ENCODE results near the gene NPIPB2.
A peak's percentile ranks its signal among the peaks of the same experiment; 100 is the strongest.
"Not testable (repeated sequence)": the region's sequence is repeated elsewhere in the genome, so short reads cannot be mapped to it uniquely, and the experiment has no call there.

The NPIPB2 gene

GRCh38 chr16:11962457-11962856 is 20.6 kb upstream of the NPIPB2 start:
- DNase-seq (ENCODE audit: low read depth, low spot score) = not testable (repeated sequence)

- DNase-seq (ENCODE audit: low read depth, low spot score) = no peak
These were observed 15.9 kb upstream of the NPIPB2 start for GRCh38 chr16:11957591-11958395.

DNA sequence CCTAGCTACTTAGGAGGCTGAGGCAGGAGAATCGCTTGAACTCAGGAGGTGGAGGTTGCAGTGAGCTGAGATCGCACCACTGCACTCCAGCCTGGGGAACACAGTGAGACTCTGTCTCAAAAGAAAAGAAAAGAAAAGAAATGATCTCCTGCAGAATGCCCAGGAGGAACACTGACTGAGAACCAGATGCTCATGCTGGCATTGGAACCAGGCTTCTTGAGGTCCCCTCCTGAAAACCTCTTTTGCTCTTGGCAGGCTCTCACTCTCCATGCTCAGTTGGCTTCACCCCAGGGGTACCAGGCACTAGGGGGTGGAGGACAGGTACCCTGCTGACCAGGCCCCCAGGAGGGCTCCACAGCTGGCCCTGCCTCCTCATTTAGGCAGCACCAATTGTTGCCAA is 14.7 kb upstream of the NPIPB2 start:
- DNase-seq (ENCODE audit: low read depth, low spot score) = no peak

GRCh38 chr16:11955713-11956123 is 13.9 kb upstream of the NPIPB2 start:
- peak; percentile 79 for DNase-seq (ENCODE audit: low read depth, low spot score)

DNA sequence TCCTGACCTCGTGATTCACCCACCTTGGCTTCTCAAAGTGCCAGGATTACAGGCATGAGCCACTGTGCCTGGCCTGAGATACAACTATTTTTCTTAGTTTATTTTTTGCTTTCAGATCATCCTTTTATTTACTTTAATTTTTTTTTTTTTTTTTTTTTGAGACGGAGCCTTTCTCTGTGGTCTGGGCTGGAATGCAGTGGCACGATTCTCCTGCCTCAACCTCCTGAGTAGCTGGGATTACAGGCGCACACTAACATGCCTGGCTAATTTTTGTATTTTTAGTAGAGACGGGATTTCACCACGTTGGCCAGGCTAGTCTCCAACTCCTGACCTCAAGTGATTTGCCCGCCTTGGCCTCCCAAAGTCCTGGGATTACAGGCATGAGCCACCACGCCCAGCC is 11.7 kb upstream of the NPIPB2 start:
- not testable (repeated sequence) for DNase-seq (ENCODE audit: low read depth, low spot score)

- DNase-seq (ENCODE audit: low read depth, low spot score) = no peak
These were observed 8.5 kb upstream of the NPIPB2 start for GRCh38 chr16:11950388-11950787.

DNA sequence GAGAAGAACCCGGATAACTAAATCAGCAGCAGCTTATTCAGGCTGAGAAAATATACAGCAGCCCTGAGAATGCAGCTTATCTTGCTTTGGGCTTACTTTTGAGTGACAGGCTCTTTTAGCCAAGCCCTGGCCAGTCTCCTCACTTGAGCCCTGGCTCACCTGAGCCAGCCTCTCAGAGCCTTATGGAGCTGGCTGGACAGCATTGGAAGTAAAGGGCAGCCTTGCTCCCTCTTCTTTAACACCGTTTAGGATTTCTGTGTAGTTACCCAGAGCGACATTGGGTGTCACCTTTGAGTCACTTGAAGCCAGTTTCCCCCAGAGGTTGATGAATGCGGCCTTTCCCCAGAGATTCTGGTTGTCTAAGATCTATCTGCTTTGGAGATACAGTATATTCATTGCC is 7.7 kb upstream of the NPIPB2 start:
- peak; percentile 65 for DNase-seq (ENCODE audit: low read depth, low spot score)

DNA sequence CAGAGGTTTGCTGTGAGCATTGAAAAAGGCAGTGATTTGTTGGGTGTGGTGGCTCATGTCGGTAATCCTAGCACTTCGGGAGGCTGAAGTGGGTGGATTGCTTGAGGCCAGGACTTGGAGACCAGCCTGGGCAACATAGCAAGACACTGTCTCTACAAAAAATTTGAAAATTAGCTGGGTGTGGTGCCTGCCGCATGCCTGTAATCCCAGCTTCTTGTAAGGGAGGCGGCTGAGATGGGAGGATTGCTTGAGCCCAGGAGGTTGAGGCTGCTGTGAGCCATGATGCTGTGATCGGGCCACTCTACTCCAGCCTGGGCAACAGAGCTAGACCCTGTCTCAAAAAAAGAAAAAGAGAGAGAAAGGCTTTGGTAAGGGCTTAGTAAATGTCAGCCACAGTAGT is 7.0 kb upstream of the NPIPB2 start:
- no peak for DNase-seq (ENCODE audit: low read depth, low spot score)

DNA sequence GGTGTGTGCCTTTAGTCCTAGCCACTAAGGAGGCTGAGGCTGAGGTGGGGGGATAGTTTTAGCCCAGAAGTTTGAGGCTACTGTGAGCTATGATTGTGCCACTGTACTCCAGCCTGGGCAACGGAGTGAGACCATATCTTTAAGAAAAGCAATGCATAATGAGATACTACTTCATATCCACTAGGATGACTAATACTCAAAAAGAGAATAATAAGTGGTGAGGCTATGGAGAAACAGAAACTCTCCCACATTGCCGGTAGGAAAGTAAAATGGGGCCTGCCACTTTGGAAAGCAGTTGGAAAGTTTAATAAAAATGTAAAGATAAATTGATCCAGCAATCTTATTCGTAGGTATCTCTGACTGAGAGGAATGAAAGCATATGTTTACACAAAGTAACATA is 4.6 kb upstream of the NPIPB2 start:
- DNase-seq (ENCODE audit: low read depth, low spot score) = peak; percentile 32

GRCh38 chr16:11927350-11927749 is 14.5 kb downstream of the NPIPB2 start:
- DNase-seq (ENCODE audit: low read depth, low spot score) = not testable (repeated sequence)

DNA sequence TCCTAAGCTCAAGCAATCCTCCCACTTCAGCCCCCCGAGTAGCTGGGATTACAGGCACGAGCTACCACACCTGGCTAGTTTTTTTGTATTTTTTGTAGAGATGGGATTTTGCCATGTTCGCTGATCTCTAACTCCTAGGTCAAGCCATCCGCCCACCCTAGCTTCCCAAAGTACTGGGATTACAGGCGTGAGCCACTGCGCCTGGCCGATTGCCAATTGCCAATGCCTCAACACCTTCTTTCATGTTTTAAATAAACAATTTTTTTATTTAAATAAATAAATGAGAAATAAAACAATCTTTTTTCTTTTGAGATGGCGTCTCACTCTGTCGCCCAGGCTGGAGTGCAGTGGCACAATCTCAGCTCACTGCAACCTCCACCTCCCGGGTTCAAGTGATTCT is 17.8 kb downstream of the NPIPB2 start:
- DNase-seq (ENCODE audit: low read depth, low spot score) = not testable (repeated sequence)

DNA sequence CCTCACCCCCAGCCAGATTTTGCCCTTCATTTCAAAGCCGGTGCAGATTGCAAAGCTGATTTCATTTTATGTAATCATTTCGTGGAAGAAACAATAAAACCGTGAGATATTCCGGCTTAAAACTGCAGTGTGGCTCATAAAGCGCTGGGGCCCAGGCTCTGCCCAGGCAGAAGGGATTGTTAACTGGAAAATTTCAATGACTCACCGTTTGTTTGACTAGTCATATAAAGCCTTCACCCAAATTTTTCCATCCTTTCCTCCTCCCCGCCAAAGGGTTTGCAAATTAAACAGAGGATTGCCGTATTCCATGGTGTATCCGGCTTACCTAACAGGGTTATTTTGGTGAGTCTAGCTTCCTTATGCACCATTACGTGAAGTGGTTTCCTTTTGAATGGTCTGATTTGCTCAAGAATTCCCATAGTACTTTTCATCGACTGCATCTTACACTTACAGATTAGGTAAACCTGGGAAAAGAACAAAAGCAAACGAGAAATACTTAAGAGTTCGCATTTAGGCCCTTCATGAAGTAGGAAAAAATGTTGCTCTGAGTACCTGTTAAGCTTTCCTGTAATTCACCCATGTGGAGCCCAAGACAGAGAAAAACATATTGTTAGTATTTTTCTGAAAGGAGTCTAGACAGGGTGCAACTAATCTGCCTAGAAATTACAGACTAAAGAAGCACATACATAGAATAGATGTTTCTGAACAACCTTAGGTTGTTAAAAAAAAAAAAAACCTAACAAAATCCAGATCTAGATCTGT is 25.1 kb downstream of the NPIPB2 start:
- peak; percentile 25 for DNase-seq (ENCODE audit: low read depth, low spot score)

DNA sequence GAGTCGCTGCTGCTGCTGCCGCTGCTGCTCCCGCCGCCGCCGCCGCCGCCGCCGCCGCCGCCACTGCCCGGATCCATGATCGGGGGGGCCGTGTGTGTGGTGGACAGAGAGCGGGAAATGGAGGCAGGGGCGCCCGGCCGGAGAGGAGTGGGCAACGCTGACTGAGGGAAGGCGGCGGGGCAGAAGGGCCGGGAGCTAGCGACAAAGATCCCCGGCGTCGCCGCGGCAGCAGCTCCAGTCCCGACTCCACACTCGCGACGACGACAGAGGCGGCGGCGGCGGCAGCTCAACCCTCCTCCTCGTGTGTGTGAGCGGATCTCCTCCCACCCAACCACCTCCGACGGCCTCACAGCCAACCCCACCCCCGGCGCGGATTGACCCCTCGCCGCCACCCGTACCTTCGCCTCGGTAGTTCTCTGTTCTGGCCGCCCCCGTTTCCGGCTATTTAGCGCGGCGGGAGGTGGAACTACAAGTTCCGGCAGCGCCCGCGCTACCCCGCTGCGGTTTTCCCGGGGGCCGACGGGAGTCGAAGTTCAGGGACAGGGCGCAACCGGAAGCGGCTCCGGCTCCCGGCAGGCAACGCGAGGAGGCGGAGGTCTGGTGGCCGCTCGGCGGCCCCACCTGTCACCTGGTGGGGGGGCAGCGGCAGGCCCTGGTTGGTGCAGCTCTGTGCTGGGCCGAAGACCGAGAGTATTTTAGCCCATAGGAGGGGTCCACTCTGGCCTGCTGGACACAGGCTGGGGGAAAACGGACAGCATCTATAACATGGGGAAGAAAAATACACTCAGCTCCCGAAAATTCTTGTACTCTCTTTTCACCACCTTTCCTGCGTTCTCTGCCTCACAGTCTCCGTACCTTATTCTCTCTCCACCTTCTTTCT is 26.0 kb downstream of the NPIPB2 start, which contains the start of gene GSPT1:
GSPT1 (minus strand) TSS at position 313 of the 880 bp plus-strand sequence; CDS start at position 77, 236 bp downstream.
- DNase-seq (ENCODE audit: low read depth, low spot score) = peak; percentile 100

- peak; percentile 65 for DNase-seq (ENCODE audit: low read depth, low spot score)
These were observed 26.7 kb downstream of the NPIPB2 start for GRCh38 chr16:11915114-11915643.

- peak; percentile 53 for DNase-seq (ENCODE audit: low read depth, low spot score)
These were observed 27.4 kb downstream of the NPIPB2 start for GRCh38 chr16:11914210-11915113.

GRCh38 chr16:11913425-11914079 is 28.3 kb downstream of the NPIPB2 start:
- peak; percentile 48 for DNase-seq (ENCODE audit: low read depth, low spot score)

GRCh38 chr16:11909653-11910545 is 31.9 kb downstream of the NPIPB2 start:
- peak; percentile 86 for DNase-seq (ENCODE audit: low read depth, low spot score)

- DNase-seq (ENCODE audit: low read depth, low spot score) = no peak
These were observed 34.5 kb downstream of the NPIPB2 start for GRCh38 chr16:11907160-11907970.
